Ascending aorta (tissue), 2 donors: Measurements from ENCODE around the gene RTN4. TPM values are rescaled to one million over a fixed set of nuclear protein-coding genes. Genes with fewer than 3 reads are reported as not detected.

ENCODE experiments used
- DNase-seq, 2 donors: peaks; one replicate each; pipeline ENCODE4 v3.0.0-alpha.2; 2019; ENCODE audit warnings: low spot score in 2 of 2
- H3K27ac ChIP-seq, 2 donors: fragments of 200-600 bp; sonication (generic); one replicate each; pipeline ENCODE4 v1.5.1; 2016 to 2017; ENCODE audit warnings: mild to moderate bottlenecking in 1 of 2
- H3K27me3 ChIP-seq: fragments of 200-600 bp; sonication (generic); one replicate; pipeline ENCODE4 v1.5.1; 2017
- H3K36me3 ChIP-seq, 2 donors: fragments of 200-600 bp; sonication (generic); one replicate each; pipeline ENCODE4 v1.5.1; 2016
- H3K4me1 ChIP-seq, 2 donors: fragments of 200-600 bp; sonication (generic); one replicate each; pipeline ENCODE4 v1.5.1; 2016 to 2017; ENCODE audit warnings: mild to moderate bottlenecking in 1 of 2
- H3K4me3 ChIP-seq, 2 donors: fragments of 200-600 bp; sonication (generic); one replicate each; pipeline ENCODE4 v1.5.1; 2016 to 2017; ENCODE audit warnings: mild to moderate bottlenecking in 1 of 2
- H3K9me3 ChIP-seq, 2 donors: fragments of 200-600 bp; sonication (generic); one replicate each; pipeline ENCODE4 v1.5.1; 2016
- intact Hi-C: fragments of 100-400 bp; cut with DNase I; formaldehyde crosslinking; loops from one replicate; pipeline ENCODE4 v1.15.1; 2023
- total RNA-seq: library from RNA; depleted of rRNA; stranded (reverse); fragments of >200 nt; gene quantifications from one replicate; pipeline ENCODE4 v1.1.0, GENCODE V29; 2016
- TF ChIP-seq, protein P1 (sequence below), 3 experiments: fragments of 200-600 bp in 2 of 3; fragments of 450-650 bp in 1 of 3; sonication (generic) in 2 of 3; IDR thresholded peaks; one replicate each; pipeline ENCODE4 v1.5.1; 2016 to 2019; ENCODE audit warnings: antibody characterized with exemption in 3 of 3, mild to moderate bottlenecking in 1 of 3, moderate library complexity in 1 of 3

RTN4 gene
- total RNA-seq, 1 donor from 2014 or later: 296 TPM

DNA sequence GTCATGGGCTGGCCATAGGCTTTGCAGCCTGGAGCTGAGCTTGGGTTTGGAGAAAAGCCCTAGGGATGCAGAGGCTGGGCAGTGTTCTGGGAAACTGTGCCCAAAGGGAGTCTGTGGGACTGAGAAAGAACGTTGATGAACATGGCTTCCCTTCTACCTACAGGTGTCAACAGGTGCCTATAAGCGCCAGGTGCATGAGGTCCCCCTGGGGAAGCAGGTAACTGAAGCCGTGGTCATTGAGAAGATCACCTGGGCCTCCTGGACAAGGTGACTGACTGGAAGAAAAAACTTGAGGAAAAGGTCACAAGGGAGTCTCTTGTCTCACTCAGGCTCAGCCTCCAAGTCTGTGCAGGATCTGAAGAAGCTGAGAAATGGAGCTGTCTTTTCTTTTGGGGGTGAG is 83.4 kb downstream of the RTN4 start:
- DNase-seq: no peak
- Histone ChIP-seq H3K9me3 (no peaks in the 10 kb centered on the region), H3K4me3 (no peak overlapping the region), H3K27me3 (no peaks in the 10 kb centered on the region), H3K27ac (no peak overlapping the region), H3K4me1 (no peaks in the 10 kb centered on the region), H3K36me3 (peaks cover 0 to 41% of the 10 kb centered on the region in 2 donors)
- TF ChIP-seq, protein P1, sequence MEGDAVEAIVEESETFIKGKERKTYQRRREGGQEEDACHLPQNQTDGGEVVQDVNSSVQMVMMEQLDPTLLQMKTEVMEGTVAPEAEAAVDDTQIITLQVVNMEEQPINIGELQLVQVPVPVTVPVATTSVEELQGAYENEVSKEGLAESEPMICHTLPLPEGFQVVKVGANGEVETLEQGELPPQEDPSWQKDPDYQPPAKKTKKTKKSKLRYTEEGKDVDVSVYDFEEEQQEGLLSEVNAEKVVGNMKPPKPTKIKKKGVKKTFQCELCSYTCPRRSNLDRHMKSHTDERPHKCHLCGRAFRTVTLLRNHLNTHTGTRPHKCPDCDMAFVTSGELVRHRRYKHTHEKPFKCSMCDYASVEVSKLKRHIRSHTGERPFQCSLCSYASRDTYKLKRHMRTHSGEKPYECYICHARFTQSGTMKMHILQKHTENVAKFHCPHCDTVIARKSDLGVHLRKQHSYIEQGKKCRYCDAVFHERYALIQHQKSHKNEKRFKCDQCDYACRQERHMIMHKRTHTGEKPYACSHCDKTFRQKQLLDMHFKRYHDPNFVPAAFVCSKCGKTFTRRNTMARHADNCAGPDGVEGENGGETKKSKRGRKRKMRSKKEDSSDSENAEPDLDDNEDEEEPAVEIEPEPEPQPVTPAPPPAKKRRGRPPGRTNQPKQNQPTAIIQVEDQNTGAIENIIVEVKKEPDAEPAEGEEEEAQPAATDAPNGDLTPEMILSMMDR (IDR thresholded peaks at IDR 0.05): no peak
- intact Hi-C loops: no loop called here

DNA sequence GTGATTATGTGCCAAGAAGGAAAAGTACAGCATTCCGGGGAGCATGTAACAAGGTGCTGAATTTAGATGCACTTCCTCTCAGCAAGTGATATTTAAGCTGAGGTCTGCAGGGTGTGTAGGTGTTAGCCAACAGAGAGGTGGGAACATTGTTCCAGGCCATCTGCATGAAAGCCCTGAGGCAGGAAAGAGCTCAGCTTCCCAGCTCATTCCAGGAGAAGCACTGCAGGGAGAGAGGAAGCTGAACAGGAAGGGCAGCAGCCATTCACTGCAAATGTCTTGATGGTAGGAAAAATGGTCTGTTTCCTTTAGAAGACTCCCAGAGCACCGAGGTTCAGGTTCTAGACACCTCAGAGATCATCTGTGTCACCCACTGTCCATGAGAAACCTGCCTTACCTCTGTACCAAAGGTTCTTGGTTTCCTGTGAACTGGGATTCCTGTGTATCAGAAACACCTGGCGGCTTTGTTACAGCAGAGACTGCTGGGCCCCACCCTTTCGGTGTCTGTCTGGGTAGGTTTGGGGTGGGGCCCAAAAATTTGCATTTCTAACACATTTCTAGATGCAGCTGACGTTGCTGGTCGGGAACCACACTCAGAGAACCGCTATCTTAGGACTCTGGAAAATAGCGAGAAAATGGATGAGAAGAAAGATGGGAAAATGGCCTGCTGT is 84.0 kb downstream of the RTN4 start:
- Histone ChIP-seq H3K4me3 (no peak overlapping the region), H3K4me1 (no peaks in the 10 kb centered on the region), H3K36me3 (peaks cover 0 to 36% of the 10 kb centered on the region in 2 donors), H3K9me3 (no peaks in the 10 kb centered on the region), H3K27me3 (no peaks in the 10 kb centered on the region), H3K27ac (no peak overlapping the region)
- TF ChIP-seq, protein P1 (IDR thresholded peaks at IDR 0.05): no peak
- intact Hi-C loops: no loop called here
- DNase-seq: no peak

DNA sequence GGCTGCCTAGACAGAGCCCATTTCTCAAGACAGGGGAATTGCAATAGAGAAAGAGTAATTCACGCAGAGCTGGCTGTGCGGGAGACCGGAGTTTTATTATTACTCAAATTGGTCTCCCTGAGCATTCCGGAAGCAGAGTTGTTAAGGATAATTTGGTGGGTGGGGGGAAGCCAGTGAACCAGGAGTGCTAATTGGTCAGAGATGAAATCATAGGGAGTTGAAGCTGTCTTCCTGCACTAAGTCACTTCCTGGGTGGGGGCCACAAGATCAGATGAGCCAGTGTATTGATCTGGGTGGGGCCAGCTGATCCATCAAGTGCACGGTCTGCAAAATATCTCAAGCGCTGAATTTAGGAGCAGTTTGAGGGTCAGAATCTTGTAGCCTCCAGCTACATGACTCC is 84.8 kb downstream of the RTN4 start:
- no peak overlapping the region for H3K27ac ChIP-seq

DNA sequence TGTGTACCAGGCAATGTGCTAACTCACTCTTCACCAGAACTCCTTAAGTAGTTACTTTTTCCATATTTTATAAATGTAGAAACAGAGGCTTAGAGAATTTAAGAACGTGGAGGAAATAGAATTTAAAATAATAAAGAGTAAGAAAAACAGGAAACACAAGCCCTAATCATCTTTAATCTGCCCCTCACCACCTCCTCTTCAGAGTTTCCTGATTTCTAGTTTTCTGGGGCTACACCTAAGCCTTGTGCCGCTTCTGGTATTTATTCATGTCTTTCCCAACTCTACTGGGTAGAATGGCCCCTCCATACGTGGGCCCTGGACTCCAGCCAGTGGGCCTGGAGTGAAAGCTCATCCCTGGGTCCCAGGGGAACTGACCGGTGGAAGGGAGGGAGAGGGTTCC is 85.4 kb downstream of the RTN4 start:
- H3K27ac ChIP-seq: no peak overlapping the region
- no peak for DNase-seq
- H3K4me1 ChIP-seq: no peaks in the 10 kb centered on the region
- no peak overlapping the region for H3K4me3 ChIP-seq
- H3K27me3 ChIP-seq: no peaks in the 10 kb centered on the region
- TF ChIP-seq, protein P1 (IDR thresholded peaks at IDR 0.05): no peak
- peaks cover 0 to 24% of the 10 kb centered on the region in 2 donors for H3K36me3 ChIP-seq
- intact Hi-C loops: no loop called here
- H3K9me3 ChIP-seq: no peaks in the 10 kb centered on the region

More for the DNA sequence above, 84.8 kb downstream of the RTN4 start:
- no peaks in the 10 kb centered on the region for H3K4me1 ChIP-seq
- H3K27me3 ChIP-seq: no peaks in the 10 kb centered on the region
- intact Hi-C loops: no loop called here
- TF ChIP-seq, protein P1 (IDR thresholded peaks at IDR 0.05): no peak
- H3K36me3 ChIP-seq: peaks cover 0 to 29% of the 10 kb centered on the region in 2 donors
- H3K4me3 ChIP-seq: no peak overlapping the region
- no peaks in the 10 kb centered on the region for H3K9me3 ChIP-seq
- no peak for DNase-seq

DNA sequence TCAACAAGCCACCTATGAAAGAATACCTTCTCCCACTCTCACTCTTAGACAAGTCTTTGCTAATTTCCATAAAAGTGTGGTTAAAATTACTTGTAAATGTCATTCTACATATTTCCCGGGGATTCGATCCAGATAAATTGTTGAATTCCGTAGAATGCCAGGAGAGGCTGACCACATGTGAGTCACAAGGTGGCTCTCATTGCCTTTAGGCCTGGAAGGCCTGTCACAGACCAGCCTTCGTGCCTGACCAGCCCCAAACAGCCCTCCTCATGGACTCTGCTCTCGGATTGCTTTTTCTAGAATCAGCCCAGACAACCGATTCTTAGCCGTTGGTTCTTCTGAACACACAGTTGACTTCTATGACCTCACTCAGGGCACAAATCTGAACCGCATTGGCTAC is 86.0 kb downstream of the RTN4 start:
- Histone ChIP-seq H3K9me3 (no peaks in the 10 kb centered on the region), H3K27me3 (no peaks in the 10 kb centered on the region), H3K4me3 (no peak overlapping the region), H3K4me1 (no peaks in the 10 kb centered on the region), H3K36me3 (peaks cover 0 to 19% of the 10 kb centered on the region in 2 donors), H3K27ac (no peak overlapping the region)
- intact Hi-C loops: no loop called here
- no peak for DNase-seq
- TF ChIP-seq, protein P1 (IDR thresholded peaks at IDR 0.05): no peak
